Stimulated activated CD4-positive, alpha-beta T cell treated with anti-CD3 and anti-CD28 coated beads, Interleukin-4, amount 100 ng/mL, for 48 hours (primary cell): Measurements from ENCODE around the gene ATXN7.

ENCODE experiments used
- DNase-seq, 2 donors: peaks; one replicate each; pipeline ENCODE4 v3.0.0-alpha.2; 2020; ENCODE audit warnings: low read depth in 2 of 2

The ATXN7 gene

DNA sequence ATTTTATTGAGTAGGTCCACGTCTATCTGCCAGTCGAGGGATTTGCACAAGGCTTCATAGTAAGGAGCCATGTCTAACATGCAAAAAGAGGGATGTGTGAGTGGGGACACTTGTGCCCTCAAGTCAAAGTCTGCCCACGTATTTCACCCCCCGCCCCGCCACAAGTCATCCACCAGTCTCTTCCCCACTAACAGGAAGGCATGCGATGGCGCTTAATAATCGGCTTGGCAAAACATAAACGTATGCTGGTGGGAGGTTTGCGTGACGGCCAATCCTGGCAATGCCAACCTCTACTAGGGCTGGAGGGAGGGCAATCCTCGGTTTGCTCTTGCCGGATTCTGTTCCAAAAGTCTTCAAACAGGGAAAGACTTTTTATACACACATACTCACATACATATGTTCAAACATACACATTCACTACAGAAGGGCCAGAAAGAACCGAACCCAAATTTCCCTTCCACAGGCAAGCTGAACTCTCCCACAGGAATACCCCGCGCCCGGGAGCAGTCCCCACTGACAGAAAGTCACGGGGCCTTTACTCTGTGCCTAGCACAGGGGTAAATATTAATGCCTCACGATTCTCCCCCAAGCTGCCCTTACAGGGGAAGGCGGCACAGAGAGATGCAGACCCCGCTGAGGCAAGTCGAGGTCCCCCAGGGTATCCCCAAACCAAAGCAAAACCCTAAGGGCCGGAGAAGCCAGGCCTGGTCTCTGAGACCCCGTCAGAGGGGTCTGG is 159.0 kb downstream of the ATXN7 start:
- DNase-seq: no peak

DNA sequence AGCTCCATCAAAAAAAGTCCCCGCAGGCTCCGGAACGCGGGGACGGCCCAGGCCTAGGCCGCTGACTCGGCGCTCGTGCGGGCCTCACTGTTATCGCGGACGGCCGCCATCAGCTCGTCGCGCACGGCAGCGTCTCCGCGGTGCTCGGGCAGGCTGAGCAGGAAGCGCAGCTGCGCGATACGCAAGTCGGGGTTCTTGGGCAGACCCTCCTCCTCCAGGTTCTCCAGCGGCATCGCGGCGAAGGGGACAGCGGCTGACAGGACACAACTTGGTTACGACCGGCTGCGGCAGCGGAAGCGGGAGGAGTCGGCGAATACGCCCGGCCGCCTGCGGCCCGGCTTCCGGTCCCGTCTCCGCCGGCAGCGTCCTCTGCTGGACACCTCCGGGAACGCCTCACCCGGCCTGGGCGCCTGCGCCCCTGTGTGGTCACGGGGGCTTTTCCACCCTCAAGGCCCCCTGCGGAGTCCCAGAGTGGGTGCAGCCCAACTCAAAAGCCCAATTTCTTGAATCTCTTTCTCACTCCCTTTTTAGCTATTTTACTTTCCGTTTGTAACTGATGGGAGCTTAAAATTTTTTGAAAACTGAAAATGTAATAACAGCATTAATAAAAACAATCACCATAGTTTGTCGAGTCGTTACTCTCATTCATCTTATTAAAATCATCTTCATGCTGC is 159.7 kb downstream of the ATXN7 start, which contains the start of gene PSMD6:
TSS of gene PSMD6 (minus strand) at position 308 of the 674 bp plus-strand sequence. CDS start at position 233, 75 bp downstream.
- DNase-seq: peak; percentile 87 to 91

DNA sequence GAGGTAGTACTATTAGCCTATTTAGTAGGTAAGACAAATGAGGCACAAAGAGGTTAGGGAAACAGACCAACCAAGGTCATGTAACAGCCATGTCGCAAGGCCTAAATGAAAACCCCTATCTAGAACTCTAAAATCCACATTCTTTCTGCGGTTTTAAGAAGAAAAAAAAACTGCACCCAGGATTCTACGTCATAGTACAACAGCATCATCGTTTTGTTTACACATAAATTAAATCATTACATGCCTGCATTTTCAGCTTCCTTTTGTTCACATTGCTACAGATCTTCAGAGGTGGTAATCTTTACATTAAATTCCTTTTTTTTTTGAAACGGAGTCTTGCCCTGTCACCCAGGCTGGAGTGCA is 160.2 kb downstream of the ATXN7 start:
- no peak for DNase-seq

DNA sequence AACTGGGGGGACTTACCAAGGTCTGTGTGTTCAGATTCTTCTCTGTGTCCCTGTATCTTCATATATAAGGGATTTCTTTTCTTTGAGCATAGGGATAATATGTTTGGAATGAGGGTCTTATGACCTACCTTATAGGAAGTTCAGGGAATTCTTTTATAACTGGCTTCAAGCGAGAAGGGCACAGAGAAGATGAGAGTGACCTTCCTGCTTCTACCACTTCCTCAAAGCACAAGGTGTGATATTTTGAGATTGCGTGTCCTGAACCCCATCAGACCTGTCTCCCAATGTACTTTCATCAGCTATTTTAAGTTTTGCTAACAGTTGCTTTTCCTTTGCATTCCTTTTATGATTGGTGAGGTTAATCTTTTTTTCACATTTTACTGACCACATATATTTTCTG is 162.7 kb downstream of the ATXN7 start:
- no peak for DNase-seq

DNA sequence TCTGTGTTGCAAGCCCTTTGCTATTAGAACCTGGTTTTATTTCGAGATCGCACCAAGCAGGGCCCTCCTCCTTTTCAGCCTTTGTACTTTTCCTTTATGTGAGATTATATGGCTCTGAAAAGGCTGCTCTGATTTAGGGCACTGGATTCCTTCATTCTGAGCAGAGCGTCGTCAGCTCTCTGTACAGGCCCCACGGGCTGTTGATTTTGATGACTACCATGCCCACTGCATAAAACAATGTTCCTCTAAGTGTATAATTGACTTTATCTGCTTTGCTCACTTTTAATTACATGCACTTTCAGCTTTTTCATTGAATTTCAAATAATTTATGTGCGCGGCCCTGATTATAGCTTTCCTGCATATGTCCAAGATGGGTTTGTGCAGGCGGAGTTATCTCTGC is 164.0 kb downstream of the ATXN7 start:
- DNase-seq: no peak

DNA sequence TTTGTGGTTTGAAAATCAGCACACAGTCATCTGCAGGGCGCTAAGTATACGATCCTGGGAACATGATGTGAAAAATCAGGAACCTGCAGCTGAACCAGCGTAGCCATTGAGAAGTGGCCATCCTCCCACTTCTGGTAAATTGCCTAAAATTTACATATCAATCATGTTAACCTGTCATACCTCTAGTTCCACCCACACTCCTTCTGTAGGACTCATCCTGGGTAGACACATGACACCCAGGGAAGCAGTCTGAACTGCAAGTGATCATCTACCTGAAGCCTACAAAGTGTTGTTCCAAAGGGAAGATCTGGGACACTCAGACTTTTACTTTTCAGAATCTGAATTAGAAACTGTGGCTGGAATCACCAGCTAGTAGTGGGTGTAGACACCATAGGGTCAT is 165.1 kb downstream of the ATXN7 start:
- DNase-seq: no peak

DNA sequence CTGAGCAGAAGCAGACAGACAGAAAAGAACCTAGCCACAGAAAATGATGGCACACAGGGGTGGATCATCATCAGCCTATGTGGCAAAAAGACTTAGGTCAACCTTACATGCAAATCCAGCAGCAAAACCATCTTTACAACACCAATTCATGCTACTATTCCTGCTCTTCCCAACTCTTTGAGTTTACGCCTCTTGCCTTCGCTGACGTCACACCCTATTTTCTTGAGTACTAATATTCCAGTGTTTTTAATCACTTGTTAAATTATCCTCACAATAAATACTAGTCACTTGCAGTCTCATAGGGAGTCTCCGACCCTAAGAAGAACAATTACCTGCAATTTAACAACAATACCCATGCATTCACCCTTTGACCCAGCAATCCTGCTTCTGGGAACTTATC is 165.6 kb downstream of the ATXN7 start:
- no peak for DNase-seq

DNA sequence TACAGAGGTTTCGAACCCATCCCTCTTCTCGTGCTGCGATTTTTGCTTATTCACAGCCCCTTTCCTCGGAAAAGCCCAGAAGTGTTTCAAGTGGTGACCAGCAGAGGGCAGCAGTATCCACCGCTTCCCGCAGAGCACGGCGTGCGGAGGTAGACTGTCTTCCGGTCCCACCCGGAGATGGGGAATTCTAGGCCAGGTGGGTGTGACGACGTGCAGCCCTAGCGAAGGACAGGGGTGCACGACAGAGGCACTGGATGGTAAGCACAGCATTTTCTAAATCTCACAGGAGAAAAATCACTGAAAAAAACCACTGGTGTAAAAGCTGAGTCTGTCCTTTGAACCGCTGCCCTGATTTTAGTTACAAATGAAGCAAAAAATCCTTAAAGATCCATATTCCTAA is 167.1 kb downstream of the ATXN7 start:
- DNase-seq: peak; percentile 62 to 66

DNA sequence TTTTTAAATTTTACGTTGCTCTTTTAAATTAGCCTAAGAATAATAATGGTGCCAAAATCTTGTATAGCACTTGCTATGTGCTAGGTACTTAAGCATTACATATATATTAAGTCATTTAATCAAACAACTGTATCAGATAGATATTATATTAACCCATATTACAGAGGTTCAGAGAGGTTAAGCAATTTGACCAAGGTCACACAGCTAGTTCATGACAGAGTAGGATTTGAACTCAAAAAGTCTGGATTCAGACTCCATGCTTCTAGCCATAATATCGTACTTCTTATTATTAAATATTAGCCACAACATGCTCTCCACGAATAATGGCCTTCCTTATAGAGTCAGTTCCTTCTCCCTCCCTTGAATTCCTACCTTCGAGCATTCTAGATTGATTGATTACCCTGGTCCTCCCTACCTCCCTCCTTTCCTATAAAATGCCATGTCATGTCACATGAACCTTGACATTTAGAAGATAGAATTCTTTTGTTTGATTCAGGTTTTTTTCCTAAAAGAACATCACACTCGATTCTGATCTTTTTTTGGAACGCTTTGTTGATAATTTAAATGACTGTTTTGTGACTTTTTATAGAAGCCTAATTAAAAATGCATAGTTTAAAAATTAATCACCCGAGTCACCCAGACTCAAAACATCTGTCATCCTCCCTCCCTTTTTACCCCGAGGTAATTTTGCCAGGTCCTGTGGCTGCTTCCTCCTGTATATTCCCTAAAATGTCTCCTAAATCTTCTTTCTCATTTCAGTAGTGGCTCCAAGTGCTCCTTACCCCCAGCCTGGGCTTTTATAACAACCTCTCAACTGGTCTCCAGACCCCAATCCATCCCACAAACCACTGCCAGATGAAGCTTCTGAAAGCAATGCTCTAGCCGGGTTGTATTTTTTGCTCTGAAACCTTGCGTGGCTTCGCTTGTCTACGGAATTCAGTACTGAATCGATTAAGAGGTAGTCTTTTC is 168.2 kb downstream of the ATXN7 start:
- no peak for DNase-seq

DNA sequence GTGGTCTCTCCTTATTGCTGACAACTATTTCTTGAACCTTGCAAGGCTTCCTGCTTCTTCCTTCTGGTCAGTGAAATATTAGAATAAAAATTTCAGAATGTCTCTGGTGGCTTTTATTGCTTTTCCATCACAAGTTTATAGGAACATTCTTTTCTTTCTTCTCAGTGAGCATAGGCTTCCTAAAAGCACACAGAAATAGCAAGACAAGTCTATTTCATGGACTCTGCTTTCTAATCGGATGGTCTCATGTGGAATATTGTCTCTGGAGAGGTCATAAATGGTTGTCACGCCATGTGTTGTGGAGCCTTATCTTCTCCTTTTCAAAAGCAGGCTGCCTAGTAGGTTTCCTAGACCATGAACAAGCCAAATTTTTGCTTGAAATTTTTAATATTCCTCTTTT is 169.4 kb downstream of the ATXN7 start:
- no peak for DNase-seq

DNA sequence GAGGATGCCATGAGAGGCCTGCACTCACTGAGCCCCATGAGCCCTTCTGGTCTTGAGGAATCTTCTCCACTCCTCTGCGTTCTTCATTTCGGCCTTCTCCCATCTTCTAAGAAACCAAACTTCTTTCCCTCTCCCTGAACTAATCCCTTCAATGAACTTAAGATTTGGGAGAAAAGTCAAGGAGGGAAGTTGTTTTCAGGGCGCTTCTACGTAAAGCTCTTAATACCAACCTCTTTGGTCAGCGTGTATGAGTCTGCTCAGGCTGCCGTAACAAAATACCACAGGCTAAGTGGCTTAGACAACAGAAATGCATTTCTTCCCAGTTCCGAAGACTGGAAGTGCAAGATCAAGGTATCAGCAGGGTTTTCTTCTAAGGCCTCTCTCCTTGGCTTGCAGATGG is 173.4 kb downstream of the ATXN7 start:
- no peak for DNase-seq

DNA sequence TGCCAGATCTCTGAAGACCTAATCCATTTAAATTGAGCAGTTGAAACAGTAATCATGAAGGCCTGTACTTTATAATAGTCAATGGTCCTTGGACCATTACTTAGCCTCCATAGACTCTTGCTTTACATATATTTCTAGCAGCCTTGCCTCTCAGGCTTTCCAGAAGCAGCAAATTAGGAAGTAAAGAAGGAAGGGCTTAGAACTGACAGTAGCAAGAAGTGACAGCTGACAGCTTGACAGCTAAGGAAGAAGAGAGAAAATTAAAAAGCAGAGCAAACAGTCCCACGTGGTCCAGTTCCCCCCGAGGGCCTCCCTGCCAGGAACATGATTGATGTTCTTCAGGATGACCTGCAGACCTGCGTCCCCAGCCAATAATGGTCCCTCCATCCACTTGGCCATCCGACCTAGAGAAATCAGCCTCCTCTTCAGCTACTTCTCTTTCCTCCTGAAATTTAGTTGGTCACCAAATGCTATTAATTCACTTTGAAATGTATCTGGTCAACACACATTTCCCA is 174.6 kb downstream of the ATXN7 start:
- DNase-seq: no peak

DNA sequence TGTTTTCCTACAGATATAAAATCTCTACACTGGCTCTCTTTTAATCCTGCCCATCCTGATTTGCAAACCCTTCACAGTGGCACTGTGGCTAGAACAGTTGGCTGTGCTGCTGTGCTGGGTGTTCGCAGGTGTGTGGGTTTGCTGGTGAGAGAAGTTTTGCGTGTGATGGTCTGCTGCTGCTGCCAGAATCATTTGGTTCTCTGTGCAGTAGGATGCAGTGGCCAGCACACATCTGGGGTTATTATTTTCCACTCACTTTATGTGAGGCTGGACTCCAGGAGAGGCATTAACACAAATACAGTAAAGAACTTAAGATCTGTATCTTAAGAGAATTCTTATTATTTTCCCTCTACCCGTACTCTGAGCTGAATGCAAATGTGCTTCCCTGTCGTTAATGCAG is 175.7 kb downstream of the ATXN7 start:
- DNase-seq: no peak

DNA sequence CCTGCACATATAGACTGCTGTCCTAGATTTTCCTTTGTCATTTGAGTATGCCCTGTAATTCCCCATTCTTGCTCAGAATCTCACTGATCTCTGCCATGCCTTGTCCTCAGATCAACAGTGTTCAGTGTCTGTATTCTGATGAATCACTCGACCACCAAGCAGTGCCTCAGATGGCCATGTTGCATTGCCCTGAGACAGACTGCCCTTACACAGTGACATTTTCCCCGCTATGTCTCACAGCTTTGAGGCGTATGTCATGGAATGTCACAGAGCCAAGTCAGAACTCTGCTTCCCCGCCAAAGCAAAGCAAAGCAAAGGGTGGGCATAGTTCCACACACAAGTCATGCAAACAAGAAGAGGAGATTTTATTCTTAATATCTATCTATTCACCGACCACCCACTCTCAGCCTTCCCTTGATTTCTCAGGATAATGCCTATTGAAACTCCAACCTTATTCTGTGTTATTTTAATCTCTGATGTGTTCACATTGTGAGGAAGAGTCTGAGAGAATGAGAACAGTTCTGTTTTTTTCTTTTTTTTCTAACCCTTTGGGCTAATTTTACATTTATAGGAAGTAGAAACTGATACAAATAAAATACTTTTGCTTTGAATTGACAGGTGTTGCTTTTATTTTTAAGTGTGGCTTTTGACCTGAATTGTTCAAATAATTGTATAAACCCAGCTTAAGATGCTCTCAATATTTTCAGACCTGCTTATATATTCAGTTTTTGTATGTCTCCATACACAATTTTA is 176.5 kb downstream of the ATXN7 start:
- DNase-seq: no peak

DNA sequence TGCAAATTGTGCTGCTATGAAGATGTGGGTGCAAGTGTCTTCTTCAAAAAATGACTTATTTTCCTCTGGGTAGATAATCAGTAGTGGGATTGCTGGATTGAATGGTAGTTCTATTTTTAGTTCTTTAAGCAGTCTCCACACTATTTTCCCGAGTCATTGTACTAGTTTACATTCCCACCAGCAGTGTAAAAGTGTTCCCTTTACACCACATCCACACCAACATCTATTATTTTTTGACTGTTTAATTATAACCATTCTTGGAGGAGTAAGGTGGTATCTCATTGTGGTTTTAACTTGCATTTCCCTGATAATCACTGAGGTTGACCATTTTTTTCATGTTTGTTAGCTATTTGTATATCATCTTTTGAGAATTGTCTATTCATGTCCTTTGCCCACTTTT is 179.3 kb downstream of the ATXN7 start:
- no peak for DNase-seq

DNA sequence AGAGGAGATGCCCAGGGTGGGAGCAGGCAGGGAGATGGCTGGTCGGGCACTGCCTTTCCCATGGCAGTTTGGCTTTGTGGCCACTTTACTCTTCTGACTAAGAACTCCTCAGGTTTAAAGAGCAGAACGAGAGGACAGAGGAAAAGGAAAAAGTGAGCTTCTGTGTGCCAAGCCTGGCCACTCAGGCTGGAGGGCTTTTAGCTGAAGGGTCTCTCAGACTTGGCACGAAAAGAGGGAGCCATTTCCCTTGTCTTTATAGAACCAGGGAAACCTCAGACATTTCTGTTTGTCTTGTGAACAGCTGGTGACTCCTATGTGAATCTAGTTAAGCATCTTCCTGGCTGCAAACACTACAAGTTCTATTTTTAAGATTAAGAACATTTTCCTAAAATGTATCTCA is 182.9 kb downstream of the ATXN7 start:
- DNase-seq: no peak

DNA sequence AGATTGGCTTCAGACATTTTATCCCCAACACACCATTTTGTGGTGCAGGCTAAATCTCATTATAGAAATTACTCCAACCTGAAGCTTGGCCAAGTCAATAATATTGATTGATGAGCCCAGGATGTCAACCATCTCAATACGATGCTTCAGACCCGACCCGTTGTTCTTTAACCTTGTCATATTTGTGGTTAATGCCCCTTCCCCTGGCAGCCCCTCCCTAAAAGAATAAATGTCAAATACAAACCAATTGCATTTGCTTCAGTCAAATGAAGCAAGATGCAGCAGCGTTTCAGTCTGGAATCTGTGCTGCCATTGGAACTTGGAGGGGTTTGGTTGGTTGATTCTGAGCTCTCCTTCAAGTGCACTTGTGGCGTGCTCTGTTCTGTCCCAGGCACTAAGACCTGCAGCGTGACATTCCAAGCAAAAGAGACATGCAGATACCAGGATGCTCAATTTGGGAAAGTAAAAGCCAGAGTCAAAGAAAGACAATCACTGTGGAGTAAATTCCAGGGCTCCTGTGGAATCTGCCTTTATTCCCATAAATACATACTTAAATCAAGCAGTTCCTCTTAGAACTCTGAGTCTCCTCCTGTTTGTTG is 183.4 kb downstream of the ATXN7 start:
- DNase-seq: no peak

DNA sequence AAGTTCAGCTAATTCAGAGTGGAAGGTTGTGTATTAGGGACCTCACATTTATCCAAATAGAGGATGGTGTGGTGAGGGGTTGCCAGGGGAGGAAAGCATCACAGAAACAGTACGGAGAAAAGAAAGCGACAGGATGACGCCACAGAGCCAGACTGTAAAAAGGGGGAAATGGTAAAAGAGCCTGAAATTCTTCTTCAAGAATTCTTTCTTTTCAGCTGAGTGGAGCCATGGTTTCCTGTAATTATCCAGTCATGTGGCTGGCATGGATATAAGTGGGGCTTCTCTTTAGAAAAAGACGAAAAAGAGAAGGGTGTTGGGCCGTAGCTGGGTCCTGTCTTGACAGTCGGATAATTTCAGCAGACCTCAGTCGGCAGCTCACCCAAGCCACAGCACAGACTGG is 184.1 kb downstream of the ATXN7 start:
- DNase-seq: no peak

DNA sequence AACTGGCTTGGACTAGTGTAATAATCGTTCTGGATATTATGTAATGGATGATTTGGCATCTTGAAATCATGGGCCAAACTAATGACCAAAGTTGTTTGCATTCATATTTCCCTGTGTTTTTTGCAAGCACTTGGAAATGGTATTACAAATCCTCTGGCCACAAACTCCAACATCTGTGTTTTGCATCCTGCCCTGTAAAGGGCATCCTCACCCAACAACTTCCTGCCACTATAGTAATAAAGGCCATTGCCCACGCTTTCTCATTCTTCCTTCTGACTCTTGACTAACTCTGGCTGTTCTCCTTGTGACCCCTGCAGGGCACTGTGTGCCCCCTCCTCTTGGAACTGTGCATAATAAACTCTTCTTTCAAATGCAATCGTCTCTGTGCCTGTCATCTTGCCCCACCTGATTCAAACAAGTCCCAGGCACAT is 185.0 kb downstream of the ATXN7 start:
- DNase-seq: no peak

DNA sequence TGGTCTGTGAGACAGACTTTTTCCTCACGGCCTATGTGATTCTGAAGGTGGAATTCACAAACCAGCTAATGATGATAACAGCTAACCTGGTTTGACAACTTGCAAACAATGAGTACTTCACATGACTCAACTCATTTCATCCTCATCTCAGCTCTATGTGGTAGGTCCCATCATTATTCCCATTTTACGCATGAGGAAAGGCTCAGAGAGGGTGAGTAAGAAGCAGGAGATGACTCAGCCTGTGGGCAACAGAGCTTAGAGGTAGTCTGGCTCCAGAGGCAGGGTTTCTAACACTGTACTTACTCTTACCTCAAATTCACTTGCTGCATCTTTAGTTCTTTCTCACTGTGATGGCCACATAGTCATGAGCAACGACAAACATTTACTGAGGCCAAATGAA is 185.5 kb downstream of the ATXN7 start:
- DNase-seq: peak in 1 of 2 donors; percentile 12

DNA sequence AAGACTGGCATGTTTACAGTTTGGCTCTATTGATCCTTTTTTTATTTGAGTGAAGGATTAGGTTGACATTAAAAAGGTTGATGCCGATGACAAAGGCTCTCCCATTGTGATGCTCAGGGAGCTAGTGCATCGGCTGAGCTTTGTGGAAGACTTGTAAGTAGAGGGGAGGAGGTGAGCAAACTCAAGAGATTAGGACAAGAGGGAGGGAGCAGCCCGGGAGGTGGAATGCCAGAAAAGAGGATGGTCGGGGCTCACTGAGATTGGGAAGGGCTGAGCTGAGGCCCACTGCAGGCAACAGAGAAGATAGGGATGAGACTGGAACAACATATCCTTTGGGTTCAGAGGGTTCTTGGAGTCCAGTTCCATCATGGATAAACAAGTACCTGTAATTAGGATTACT is 186.2 kb downstream of the ATXN7 start:
- no peak for DNase-seq
